ENCODE data around the gene AKAP11. TPM values are rescaled to one million over a fixed set of nuclear protein-coding genes. Genes with fewer than 3 reads are reported as not detected.

AKAP11 gene
- total RNA-seq, 4 donors from 2014 or later = 15.0 to 34.6 (median 26.5) TPM

DNA sequence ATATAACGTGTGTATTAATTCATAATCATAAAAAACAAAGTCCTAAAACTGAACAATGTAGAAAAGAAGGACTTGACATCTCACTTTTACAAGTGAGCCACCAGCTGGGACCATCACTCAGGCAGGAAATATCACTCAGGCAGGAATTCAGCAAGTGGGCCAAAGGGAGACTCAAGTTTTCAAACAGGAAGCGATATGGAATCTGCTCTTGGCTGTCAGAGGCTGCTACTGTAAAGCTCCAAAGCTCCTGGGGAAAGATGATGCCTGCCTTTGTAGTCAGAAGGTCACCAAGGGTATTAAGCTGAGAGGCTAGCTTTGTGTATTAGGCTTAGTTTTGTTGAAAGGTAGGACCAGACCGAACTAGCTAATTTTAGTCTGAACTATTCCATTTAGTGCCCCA is 5.5 kb upstream of the AKAP11 start:
- DNase-seq = no peak
- Histone ChIP-seq H3K4me3 (no peak overlapping the region), H3K36me3 (no peaks in the 10 kb centered on the region), H3K27ac (no peak overlapping the region), H3K27me3 (no peaks in the 10 kb centered on the region), H3K9me3 (no peaks in the 10 kb centered on the region), H3K4me1 (peaks cover 0 to 8% (median 0%) of the 10 kb centered on the region in 4 donors)
- intact Hi-C loops (cut with DNase I; ENCODE audit: low total_unique reads) (no loop called here), in situ Hi-C loops (cut with MboI; ENCODE audit: low pct_ligation_motif_present in 1 of 4, low pct_unique_long_range_greater_than_20kb in 1 of 4, low sequenced_read_pairs in 3 of 4) (no loop called here)
- WGBS, 2 donors (ENCODE audit: low coverage in 1 of 2) = 61 to 79% methylated on average over 2 to 3 of the region's 3 CpGs
- TF ChIP-seq POLR2AphosphoS5 (IDR thresholded peaks at IDR 0.05) (no peak), EP300 (IDR thresholded peaks at IDR 0.05; ENCODE audit: low read depth) (no peak), POLR2A (IDR thresholded peaks at IDR 0.05) (no peak)
- TF ChIP-seq, protein P1, sequence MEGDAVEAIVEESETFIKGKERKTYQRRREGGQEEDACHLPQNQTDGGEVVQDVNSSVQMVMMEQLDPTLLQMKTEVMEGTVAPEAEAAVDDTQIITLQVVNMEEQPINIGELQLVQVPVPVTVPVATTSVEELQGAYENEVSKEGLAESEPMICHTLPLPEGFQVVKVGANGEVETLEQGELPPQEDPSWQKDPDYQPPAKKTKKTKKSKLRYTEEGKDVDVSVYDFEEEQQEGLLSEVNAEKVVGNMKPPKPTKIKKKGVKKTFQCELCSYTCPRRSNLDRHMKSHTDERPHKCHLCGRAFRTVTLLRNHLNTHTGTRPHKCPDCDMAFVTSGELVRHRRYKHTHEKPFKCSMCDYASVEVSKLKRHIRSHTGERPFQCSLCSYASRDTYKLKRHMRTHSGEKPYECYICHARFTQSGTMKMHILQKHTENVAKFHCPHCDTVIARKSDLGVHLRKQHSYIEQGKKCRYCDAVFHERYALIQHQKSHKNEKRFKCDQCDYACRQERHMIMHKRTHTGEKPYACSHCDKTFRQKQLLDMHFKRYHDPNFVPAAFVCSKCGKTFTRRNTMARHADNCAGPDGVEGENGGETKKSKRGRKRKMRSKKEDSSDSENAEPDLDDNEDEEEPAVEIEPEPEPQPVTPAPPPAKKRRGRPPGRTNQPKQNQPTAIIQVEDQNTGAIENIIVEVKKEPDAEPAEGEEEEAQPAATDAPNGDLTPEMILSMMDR (IDR thresholded peaks at IDR 0.05) = no peak

DNA sequence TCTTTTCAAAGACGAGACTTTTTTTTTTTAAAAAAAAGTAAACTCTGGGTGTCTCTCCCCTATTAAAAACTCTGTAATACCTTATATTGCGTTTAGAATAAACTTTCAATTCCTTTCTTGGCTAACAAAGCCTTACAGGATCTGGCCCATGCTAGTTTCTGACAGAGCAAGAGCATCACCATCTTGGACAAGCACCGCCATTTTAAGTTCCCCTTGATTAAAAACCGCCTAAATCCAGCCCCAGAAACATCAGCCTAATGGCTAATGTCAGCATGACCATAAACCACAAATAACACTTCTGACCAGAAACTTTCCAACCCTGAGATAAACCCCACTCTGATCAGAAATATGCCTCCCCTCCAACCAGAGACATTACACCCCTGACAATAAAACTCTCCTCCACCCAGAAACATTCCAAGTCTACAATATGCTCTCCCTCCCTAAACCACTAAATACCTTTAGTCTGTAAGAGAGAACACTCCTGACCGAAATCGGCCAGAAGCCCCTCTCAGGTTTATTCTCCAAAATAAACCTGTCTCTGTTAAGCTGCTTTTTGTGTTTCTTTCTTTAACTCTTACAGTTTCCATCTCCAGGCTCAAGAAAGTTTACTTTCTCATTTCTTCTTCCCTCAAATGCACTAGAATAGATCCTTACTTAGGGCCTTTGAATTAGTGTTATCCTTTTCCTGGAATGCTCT is 1.6 kb upstream of the AKAP11 start:
- no peak overlapping the region for H3K27ac ChIP-seq
- 92 to 99% methylated on average over 6 of the region's 6 CpGs for WGBS, 2 donors (ENCODE audit: low coverage in 1 of 2)

DNA sequence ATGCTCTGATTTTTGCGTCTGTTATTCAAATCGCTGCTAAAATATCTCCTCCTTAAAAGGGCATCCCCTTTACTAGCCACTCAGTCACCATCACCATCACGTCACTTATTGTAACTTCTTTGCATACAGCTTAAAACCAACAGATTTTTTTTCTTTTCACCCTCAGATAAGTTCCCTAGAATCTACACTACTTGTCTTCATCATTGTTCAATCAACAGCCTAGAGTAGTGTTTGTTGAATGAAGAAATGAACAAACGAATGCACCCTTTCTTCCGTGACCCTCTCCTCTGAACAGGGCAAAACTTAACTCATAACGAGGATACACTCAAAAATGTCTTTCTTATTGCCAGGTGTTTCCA is 1.1 kb upstream of the AKAP11 start:
- peak overlapping the region; percentile 90 to 96 (median 94) for H3K27ac ChIP-seq
- no peak for DNase-seq
- intact Hi-C loops (cut with DNase I; ENCODE audit: low total_unique reads) = no loop called here
- TF ChIP-seq EP300 (IDR thresholded peaks at IDR 0.05; ENCODE audit: low read depth) = no peak
- no peak for TF ChIP-seq POLR2A (IDR thresholded peaks at IDR 0.05)
- TF ChIP-seq, protein P1 (IDR thresholded peaks at IDR 0.05) = no peak
- no peak for TF ChIP-seq POLR2AphosphoS5 (IDR thresholded peaks at IDR 0.05)
- H3K27me3 ChIP-seq = no peaks in the 10 kb centered on the region
- H3K36me3 ChIP-seq = no peaks in the 10 kb centered on the region
- WGBS, 2 donors (ENCODE audit: low coverage in 1 of 2) = 77 to 89% methylated on average over 5 to 6 of the region's 6 CpGs
- H3K9me3 ChIP-seq = no peaks in the 10 kb centered on the region
- H3K4me3 ChIP-seq = peak overlapping the region in 3 of 4 donors; percentile 66 to 92 (median 77)
- peaks cover 5 to 33% (median 9%) of the 10 kb centered on the region in 4 donors for H3K4me1 ChIP-seq
- in situ Hi-C loops (cut with MboI; ENCODE audit: low pct_ligation_motif_present in 1 of 4, low pct_unique_long_range_greater_than_20kb in 1 of 4, low sequenced_read_pairs in 3 of 4) = no loop called here

More for the DNA sequence above, 1.6 kb upstream of the AKAP11 start:
- Histone ChIP-seq H3K9me3 (no peaks in the 10 kb centered on the region), H3K4me1 (peaks cover 5 to 33% (median 9%) of the 10 kb centered on the region in 4 donors), H3K36me3 (no peaks in the 10 kb centered on the region), H3K4me3 (no peak overlapping the region), H3K27me3 (no peaks in the 10 kb centered on the region)
- TF ChIP-seq POLR2AphosphoS5 (IDR thresholded peaks at IDR 0.05) (no peak), POLR2A (IDR thresholded peaks at IDR 0.05) (no peak), EP300 (IDR thresholded peaks at IDR 0.05; ENCODE audit: low read depth) (no peak)
- TF ChIP-seq, protein P1 (IDR thresholded peaks at IDR 0.05) = no peak
- DNase-seq = no peak
- intact Hi-C loops (cut with DNase I; ENCODE audit: low total_unique reads) (no loop called here), in situ Hi-C loops (cut with MboI; ENCODE audit: low pct_ligation_motif_present in 1 of 4, low pct_unique_long_range_greater_than_20kb in 1 of 4, low sequenced_read_pairs in 3 of 4) (no loop called here)

DNA sequence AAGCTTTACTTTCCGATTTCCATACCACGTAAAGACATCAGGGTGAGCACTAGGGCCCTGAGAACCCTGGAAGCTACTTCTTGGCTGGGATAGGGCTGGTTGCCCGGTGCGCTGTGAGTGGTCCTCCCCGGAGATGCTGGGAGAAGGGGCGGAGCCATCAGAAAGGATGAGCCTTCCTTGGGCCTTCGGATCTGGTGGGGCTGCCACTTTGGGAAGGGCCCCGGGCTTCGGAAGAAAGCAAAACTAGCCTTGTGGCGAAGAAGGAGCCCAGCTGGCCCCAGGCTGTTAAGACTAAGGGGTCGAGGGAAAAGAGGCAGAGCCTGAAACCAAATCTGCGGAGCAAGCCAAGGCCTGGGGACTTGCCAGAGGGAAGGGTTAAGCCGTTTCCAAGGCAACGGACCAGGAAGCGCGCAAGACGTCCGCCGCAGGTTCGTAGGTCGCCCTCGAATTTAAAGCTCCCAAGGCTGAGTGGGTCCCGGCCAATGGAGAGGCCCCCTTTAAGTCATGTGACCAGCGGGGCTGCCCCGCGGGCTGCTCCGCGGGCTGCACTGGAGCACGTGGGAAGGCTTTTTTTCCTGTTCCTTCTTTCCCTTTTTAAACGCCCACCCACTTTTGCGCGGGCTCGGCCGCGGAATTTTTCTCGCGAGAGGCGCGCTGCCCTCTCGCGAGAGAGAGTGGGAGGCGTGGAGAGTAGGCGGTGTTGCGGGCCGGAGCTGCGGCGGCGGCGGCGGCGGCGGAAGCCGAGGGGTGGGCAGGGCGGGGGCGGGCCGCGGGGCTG is 426 bp upstream of the AKAP11 start:
- in situ Hi-C loops (cut with MboI; ENCODE audit: low pct_ligation_motif_present in 1 of 4, low pct_unique_long_range_greater_than_20kb in 1 of 4, low sequenced_read_pairs in 3 of 4) (no loop called here), intact Hi-C loops (cut with DNase I; ENCODE audit: low total_unique reads) (no loop called here)
- Histone ChIP-seq H3K27me3 (no peaks in the 10 kb centered on the region), H3K27ac (peak overlapping the region; percentile 90 to 96 (median 94)), H3K4me3 (peak overlapping the region; percentile 66 to 92 (median 84)), H3K9me3 (no peaks in the 10 kb centered on the region), H3K36me3 (no peaks in the 10 kb centered on the region), H3K4me1 (peaks cover 5 to 38% (median 9%) of the 10 kb centered on the region in 4 donors)
- DNase-seq = peak; percentile 94
- no peak for TF ChIP-seq POLR2A (IDR thresholded peaks at IDR 0.05)
- TF ChIP-seq EP300 (IDR thresholded peaks at IDR 0.05; ENCODE audit: low read depth) = no peak
- TF ChIP-seq, protein P1 (IDR thresholded peaks at IDR 0.05) = no peak
- peak in 1 of 3 donors; percentile 35 for TF ChIP-seq POLR2AphosphoS5 (IDR thresholded peaks at IDR 0.05)
- WGBS, 2 donors (ENCODE audit: low coverage in 1 of 2) = 4% methylated on average over 41 of the region's 57 CpGs; no CpG with 5 or more reads in 1 of the 2 donors

All from transverse colon (tissue), 4 donors.